ENCODE measurements around the gene PLCH2. TPM values are rescaled to one million over a fixed set of nuclear protein-coding genes. Genes with fewer than 3 reads are reported as not detected.

PLCH2 gene
- polyA plus RNA-seq, 3 donors: 0.62 to 1.4 (median 1.3) TPM

- DNase-seq (ENCODE audit: extremely low read depth in 1 of 11, low read depth in 9 of 11, low spot score in 4 of 11): no peak
Measured at GRCh38 chr1:2493218-2493617, 17.1 kb downstream of the PLCH2 start.

GRCh38 chr1:2493691-2494322 is 17.7 kb downstream of the PLCH2 start:
- DNase-seq (ENCODE audit: extremely low read depth in 1 of 11, low read depth in 9 of 11, low spot score in 4 of 11): no peak

- no peak for DNase-seq (ENCODE audit: extremely low read depth in 1 of 11, low read depth in 9 of 11, low spot score in 4 of 11)
Measured at GRCh38 chr1:2494323-2494693, 18.2 kb downstream of the PLCH2 start.

- DNase-seq (ENCODE audit: extremely low read depth in 1 of 11, low read depth in 9 of 11, low spot score in 4 of 11): no peak
Measured at GRCh38 chr1:2495026-2495425, 18.9 kb downstream of the PLCH2 start.

DNA sequence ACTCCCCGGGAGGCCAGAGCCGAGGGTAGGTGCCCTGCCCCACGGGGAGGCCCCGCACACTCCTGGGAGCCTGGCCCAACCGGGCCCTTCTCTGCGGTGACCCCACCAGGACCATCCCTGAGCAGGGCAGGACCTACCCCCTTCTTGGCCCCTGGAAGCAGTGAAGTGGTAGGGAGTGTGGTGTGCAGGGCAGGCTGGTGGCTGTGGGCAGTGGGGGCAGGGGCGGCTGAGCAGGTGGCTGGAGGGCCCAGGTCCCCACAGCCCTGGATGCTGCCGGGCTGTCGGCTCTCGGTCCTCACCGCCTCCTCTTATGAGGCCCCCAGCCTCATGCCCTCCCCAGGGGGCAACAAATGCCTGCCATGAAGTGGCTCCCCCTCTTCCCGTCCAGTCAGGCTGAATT is 19.5 kb downstream of the PLCH2 start:
- DNase-seq (ENCODE audit: extremely low read depth in 1 of 11, low read depth in 9 of 11, low spot score in 4 of 11): no peak

GRCh38 chr1:2496087-2496622 is 20.1 kb downstream of the PLCH2 start:
- DNase-seq (ENCODE audit: extremely low read depth in 1 of 11, low read depth in 9 of 11, low spot score in 4 of 11): no peak

GRCh38 chr1:2496746-2497145 is 20.7 kb downstream of the PLCH2 start:
- DNase-seq (ENCODE audit: extremely low read depth in 1 of 11, low read depth in 9 of 11, low spot score in 4 of 11): no peak

- DNase-seq (ENCODE audit: extremely low read depth in 1 of 11, low read depth in 9 of 11, low spot score in 4 of 11): no peak
Measured at GRCh38 chr1:2497891-2498290, 21.8 kb downstream of the PLCH2 start.

- DNase-seq (ENCODE audit: extremely low read depth in 1 of 11, low read depth in 9 of 11, low spot score in 4 of 11): no peak
Measured at GRCh38 chr1:2498648-2499047, 22.6 kb downstream of the PLCH2 start.

DNA sequence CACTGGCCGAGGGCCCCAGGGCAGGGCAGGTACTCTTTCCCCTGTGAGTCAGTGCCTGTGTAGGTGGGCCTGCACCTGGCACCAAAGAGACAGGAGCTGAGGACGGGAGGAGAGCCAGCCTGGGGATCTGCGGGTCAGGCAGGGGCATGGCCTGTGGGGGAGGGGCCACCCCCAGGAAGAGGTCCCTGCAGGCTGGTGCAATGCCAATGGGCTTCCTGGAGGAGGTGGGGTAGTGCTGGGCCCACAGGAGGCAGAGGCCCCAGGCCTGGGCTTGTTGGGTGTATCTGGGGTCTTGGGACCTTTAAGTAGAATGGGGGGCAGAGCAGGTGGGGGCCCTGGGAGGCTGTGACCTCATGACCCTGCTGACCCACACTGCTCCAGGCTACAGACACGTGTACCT is 23.2 kb downstream of the PLCH2 start:
- DNase-seq (ENCODE audit: extremely low read depth in 1 of 11, low read depth in 9 of 11, low spot score in 4 of 11): no peak

- DNase-seq (ENCODE audit: extremely low read depth in 1 of 11, low read depth in 9 of 11, low spot score in 4 of 11): no peak
Measured at GRCh38 chr1:2499986-2500596, 24.0 kb downstream of the PLCH2 start.

DNA sequence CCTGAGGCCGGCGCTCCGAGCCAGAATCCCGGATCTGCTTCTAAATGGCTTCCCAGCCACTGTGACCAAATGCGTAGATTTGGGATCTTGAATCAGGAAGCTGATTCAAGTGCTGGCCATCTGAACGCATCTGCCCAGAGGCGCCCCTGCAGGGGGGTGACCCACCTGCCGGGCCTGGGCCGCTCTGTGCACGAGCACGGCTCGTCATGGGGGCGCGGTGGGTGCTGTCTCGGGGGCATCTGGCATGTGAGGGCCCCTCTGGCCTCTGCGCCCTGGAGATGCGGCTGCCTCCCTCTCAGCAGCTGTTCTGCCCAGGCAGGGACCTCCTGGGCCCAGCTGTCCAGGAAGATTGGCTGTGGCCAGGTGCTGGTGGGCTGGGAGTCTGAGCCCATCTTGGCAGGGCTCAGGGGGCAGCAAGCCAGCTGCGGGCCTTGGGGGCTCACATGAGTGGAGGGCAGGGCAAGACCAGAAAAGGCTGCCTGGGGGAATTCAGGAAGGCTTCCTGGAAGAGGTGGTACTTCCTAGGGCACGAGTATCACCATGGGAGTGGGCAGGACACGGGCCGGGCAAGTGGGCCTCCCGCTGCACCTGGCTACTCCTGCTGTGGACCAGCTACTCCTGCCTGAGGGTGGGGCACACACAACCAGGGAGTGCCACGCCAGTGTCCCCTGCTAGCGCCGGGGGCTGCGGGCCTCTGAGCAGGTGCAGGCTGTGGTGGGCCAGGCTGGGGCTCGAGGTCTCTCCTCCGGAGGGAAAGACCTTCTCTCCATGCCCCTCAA is 25.1 kb downstream of the PLCH2 start:
- DNase-seq (ENCODE audit: extremely low read depth in 1 of 11, low read depth in 9 of 11, low spot score in 4 of 11): no peak

DNA sequence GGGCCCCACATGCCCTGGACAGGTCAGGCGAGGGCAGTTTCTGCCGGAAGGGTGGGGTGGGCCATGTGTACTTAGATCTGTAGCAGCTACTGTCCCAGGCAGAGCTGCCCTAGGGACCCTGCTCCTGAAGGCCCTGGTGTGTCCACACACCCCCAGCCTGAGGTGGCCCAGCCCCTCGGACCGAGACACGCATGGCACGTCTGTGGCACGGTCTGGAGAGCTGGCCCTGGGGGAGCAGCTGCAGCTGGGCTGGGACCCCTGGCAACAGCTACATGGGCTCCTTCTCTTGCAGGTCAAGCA is 25.7 kb downstream of the PLCH2 start:
- no peak for DNase-seq (ENCODE audit: extremely low read depth in 1 of 11, low read depth in 9 of 11, low spot score in 4 of 11)

DNA sequence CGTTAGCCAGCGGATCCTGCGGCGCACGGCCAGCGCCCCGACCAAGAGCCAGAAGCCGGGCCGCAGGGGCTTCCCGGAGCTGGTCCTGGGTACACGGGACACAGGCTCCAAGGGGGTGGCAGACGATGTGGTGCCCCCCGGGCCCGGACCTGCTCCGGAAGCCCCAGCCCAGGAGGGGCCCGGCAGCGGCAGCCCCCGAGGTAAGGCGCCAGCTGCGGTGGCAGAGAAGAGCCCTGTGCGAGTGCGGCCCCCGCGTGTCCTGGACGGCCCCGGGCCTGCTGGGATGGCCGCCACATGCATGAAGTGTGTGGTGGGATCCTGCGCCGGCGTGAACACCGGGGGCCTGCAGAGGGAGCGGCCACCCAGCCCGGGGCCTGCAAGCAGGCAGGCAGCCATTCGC is 26.1 kb downstream of the PLCH2 start:
- DNase-seq (ENCODE audit: extremely low read depth in 1 of 11, low read depth in 9 of 11, low spot score in 4 of 11): no peak

DNA sequence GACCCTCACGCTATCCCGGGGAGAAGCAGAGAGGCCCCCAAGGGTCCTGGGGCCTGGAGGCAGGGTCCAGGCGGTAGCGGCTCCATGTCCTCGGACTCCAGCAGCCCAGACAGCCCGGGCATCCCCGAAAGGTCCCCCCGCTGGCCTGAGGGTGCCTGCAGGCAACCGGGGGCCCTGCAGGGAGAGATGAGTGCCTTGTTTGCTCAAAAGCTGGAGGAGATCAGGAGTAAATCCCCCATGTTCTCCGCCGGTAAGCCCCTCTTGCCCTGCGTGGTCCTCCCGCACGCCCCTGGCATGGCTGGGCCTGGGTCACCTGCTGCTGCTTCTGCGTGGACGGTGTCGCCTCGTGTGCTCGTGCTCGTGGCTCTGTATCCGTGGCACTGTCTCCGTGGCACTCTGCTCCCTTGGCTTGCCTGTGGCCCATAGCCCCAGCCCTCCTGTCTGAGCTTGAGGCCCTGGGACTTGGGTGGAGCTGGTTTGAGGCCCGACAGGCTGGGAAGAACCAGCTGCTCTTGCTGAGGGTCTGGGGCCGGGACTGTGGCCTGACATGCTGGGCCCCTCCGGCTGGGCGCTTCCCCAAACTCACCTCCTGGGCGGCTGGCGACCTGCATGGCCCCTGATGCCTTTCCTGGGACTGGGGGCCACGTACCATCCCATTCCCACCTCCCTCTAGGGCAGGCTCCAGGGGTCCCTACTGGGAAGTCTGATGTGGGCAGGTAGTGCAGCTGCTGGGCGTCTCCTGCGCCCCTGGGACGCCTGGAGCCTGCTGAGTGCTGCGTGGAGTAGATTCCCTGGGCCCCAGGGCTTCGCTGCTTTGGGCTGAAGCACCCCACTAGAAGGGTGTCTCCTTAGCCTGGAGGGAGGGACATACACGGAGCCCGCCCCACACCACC is 26.8 kb downstream of the PLCH2 start:
- DNase-seq (ENCODE audit: extremely low read depth in 1 of 11, low read depth in 9 of 11, low spot score in 4 of 11): no peak

DNA sequence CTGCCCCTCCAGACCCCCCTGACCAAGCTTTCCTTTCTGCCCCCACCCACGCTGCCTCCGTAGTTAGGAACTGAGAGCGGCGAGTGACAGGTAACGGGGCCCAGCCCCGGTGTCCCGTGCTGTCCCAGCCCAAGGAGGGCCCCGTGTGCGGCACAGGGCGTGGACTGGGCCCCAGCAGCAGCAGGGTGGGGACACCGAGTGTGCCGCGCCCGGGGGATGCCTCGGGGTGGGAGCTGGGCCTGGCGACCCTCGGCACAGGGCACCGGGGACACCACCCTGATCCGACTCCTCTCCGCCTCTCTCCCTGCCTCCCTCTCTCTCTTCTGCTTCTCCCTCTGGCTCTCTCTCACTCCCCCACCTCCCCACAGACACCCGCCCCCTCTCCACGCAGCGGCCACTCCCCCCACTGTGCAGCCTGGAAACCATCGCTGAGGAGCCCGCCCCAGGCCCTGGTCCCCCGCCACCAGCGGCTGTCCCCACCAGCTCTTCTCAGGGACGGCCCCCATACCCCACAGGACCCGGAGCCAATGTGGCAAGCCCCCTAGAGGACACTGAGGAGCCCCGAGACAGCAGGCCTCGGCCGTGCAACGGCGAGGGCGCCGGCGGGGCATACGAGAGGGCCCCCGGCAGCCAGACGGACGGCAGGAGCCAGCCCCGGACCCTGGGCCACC is 27.6 kb downstream of the PLCH2 start:
- DNase-seq (ENCODE audit: extremely low read depth in 1 of 11, low read depth in 9 of 11, low spot score in 4 of 11): no peak

- DNase-seq (ENCODE audit: extremely low read depth in 1 of 11, low read depth in 9 of 11, low spot score in 4 of 11): peak in 1 of 11 donors; percentile 38
Measured at GRCh38 chr1:2504225-2504948, 28.3 kb downstream of the PLCH2 start.

DNA sequence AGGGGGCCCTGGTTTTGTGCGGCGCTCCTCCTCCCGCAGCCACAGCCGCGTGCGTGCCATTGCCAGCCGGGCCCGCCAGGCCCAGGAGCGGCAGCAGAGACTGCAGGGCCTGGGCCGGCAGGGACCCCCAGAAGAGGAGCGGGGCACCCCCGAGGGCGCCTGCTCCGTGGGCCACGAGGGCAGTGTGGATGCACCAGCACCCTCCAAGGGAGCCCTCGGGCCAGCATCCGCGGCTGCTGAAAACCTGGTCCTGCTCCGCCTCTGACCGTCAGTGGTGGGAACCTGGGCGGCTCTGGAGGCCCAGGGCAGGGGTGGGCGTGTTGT is 28.8 kb downstream of the PLCH2 start:
- no peak for DNase-seq (ENCODE audit: extremely low read depth in 1 of 11, low read depth in 9 of 11, low spot score in 4 of 11)
